Neural cell (in vitro differentiated cells): ENCODE results near the gene SOHLH1. TPM values are rescaled to one million over a fixed set of nuclear protein-coding genes. Genes with fewer than 3 reads are reported as not detected.

Source experiments
- H2AFZ ChIP-seq: fragments of 200-600, 300-800 bp; sonication (generic), shearing (Covaris generic); 2 replicates; pipeline ENCODE4 v1.6.0; 2014; ENCODE audit warnings: low read depth, mild to moderate bottlenecking, antibody characterized with exemption, low read length, moderate library complexity
- H3F3A ChIP-seq: fragments of 200-600 bp; shearing (Covaris generic); 2 replicates; pipeline ENCODE4 v1.6.1; 2016; ENCODE audit warnings: mild to moderate bottlenecking, moderate library complexity, mixed read lengths, antibody characterized with exemption, low read length; ENCODE audit not compliant: insufficient read depth, poor library complexity, severe bottlenecking
- H3K27ac ChIP-seq: fragments of 200-600, 300-800 bp; sonication (generic), shearing (Covaris generic); 2 replicates; pipeline ENCODE4 v1.5.1; 2014; ENCODE audit warnings: mild to moderate bottlenecking, low read length, moderate library complexity
- H3K27me3 ChIP-seq: fragments of 300-800, 200-600 bp; sonication (generic), shearing (Covaris generic); 2 replicates; pipeline ENCODE4 v1.6.0; 2014; ENCODE audit warnings: mild to moderate bottlenecking, low read depth, low read length, moderate library complexity; ENCODE audit not compliant: insufficient read depth
- H3K36me3 ChIP-seq: fragments of 300-800, 200-600 bp; sonication (generic), shearing (Covaris generic); 2 replicates; pipeline ENCODE4 v1.5.1; 2014; ENCODE audit warnings: mild to moderate bottlenecking, antibody characterized with exemption, low read length, moderate library complexity; ENCODE audit not compliant: insufficient read depth
- H3K4me2 ChIP-seq: fragments of 300-800, 200-600 bp; sonication (generic), shearing (Covaris generic); 2 replicates; pipeline ENCODE4 v1.6.0; 2014; ENCODE audit warnings: mild to moderate bottlenecking, low read length
- H3K4me3 ChIP-seq: fragments of 300-800, 200-600 bp; sonication (generic), shearing (Covaris generic); 2 replicates; pipeline ENCODE4 v1.5.1; 2014; ENCODE audit warnings: mild to moderate bottlenecking, low read length, moderate library complexity
- H3K79me2 ChIP-seq: fragments of 200-600 bp; shearing (Covaris generic); replicated peaks from 2 replicates; pipeline ENCODE4 v1.6.0; 2014; ENCODE audit warnings: mild to moderate bottlenecking, low read length, moderate library complexity; ENCODE audit not compliant: insufficient read depth
- H3K9ac ChIP-seq: fragments of 300-800, 200-600 bp; sonication (generic), shearing (Covaris generic); 2 replicates; pipeline ENCODE4 v1.6.1; 2016; ENCODE audit warnings: mild to moderate bottlenecking, low read length, mixed read lengths
- H3K9me2 ChIP-seq: fragments of 200-600 bp; shearing (Covaris generic); 2 replicates; pipeline ENCODE4 v1.6.1; 2016; ENCODE audit warnings: mild to moderate bottlenecking, low read length, mixed read lengths; ENCODE audit not compliant: insufficient read depth
- H3K9me3 ChIP-seq: fragments of 200-600, 300-800 bp; sonication (generic), shearing (Covaris generic); 2 replicates; pipeline ENCODE4 v1.6.1; 2016; ENCODE audit warnings: mild to moderate bottlenecking, mixed run types, low read length, moderate library complexity, mixed read lengths
- H4K20me1 ChIP-seq: fragments of 200-600 bp; shearing (Covaris generic); 2 replicates; pipeline ENCODE4 v1.6.1; 2016; ENCODE audit warnings: mild to moderate bottlenecking, mixed run types; ENCODE audit not compliant: insufficient read depth
- EP300 ChIP-seq: fragments of 450-650 bp; conservative IDR thresholded peaks from 2 replicates; pipeline ENCODE4 v1.6.1; 2014; ENCODE audit warnings: antibody characterized with exemption, mild to moderate bottlenecking, moderate library complexity; ENCODE audit not compliant: poor library complexity, severe bottlenecking
- EZH2 ChIP-seq: fragments of 200-600, 300-800 bp; shearing (Covaris generic), sonication (generic); IDR thresholded peaks from 2 replicates; pipeline ENCODE4 v1.6.1; 2014; ENCODE audit warnings: antibody characterized with exemption, low read length, borderline replicate concordance, mild to moderate bottlenecking; ENCODE audit not compliant: insufficient read depth, poor library complexity, severe bottlenecking
- MXI1 ChIP-seq: fragments of 450-650 bp; conservative IDR thresholded peaks from 2 replicates; pipeline ENCODE4 v1.6.1; 2014; ENCODE audit warnings: antibody characterized with exemption, mild to moderate bottlenecking; ENCODE audit not compliant: poor library complexity, severe bottlenecking
- POLR2AphosphoS5 ChIP-seq: IDR thresholded peaks from 2 replicates; pipeline ENCODE4 v1.6.1; 2012
- RAD21 ChIP-seq: fragments of 450-650 bp; conservative IDR thresholded peaks from 2 replicates; pipeline ENCODE4 v1.6.1; 2014; ENCODE audit warnings: antibody characterized with exemption, mild to moderate bottlenecking, moderate library complexity
- SMC3 ChIP-seq: fragments of 450-650 bp; conservative IDR thresholded peaks from 2 replicates; pipeline ENCODE4 v1.6.1; 2014; ENCODE audit warnings: antibody characterized with exemption, mild to moderate bottlenecking, moderate library complexity; ENCODE audit not compliant: poor library complexity
- TAF1 ChIP-seq: IDR thresholded peaks from 2 replicates; pipeline ENCODE4 v1.6.1; 2012; ENCODE audit warnings: low read depth
- polyA plus RNA-seq: library from polyadenylated mRNA; depleted of rRNA; stranded (reverse); fragments of >200 nt; gene quantifications from 2 replicates; pipeline ENCODE4 v1.2.3, GENCODE V29; 2014
- TF ChIP-seq, protein P1 (sequence below): fragments of 450-650 bp; IDR thresholded peaks from 2 replicates; pipeline ENCODE4 v1.5.1; 2014; ENCODE audit warnings: antibody characterized with exemption, mild to moderate bottlenecking, moderate library complexity; ENCODE audit not compliant: poor library complexity, severe bottlenecking
- TF ChIP-seq, protein P2 (sequence below): IDR thresholded peaks from 2 replicates; pipeline ENCODE4 v1.6.1; 2012; ENCODE audit warnings: borderline replicate concordance

SOHLH1 gene
- polyA plus RNA-seq, 1 donor from 2014 or later, result not detected

- Histone ChIP-seq H3K79me2 (no peaks in the 10 kb centered on the region), H2AFZ (no peak overlapping the region), H3K4me2 (no peak overlapping the region), H4K20me1 (no peaks in the 10 kb centered on the region), H3F3A (no peaks in the 10 kb centered on the region), H3K4me3 (no peak overlapping the region), H3K9me2 (no peaks in the 10 kb centered on the region), H3K9ac (no peak overlapping the region), H3K9me3 (no peaks in the 10 kb centered on the region), H3K36me3 (no peaks in the 10 kb centered on the region), H3K27ac (no peak overlapping the region), H3K27me3 (no peaks in the 10 kb centered on the region)
- TF ChIP-seq POLR2AphosphoS5, result no peak
- TF ChIP-seq MXI1, result no peak
- TF ChIP-seq, protein P1, sequence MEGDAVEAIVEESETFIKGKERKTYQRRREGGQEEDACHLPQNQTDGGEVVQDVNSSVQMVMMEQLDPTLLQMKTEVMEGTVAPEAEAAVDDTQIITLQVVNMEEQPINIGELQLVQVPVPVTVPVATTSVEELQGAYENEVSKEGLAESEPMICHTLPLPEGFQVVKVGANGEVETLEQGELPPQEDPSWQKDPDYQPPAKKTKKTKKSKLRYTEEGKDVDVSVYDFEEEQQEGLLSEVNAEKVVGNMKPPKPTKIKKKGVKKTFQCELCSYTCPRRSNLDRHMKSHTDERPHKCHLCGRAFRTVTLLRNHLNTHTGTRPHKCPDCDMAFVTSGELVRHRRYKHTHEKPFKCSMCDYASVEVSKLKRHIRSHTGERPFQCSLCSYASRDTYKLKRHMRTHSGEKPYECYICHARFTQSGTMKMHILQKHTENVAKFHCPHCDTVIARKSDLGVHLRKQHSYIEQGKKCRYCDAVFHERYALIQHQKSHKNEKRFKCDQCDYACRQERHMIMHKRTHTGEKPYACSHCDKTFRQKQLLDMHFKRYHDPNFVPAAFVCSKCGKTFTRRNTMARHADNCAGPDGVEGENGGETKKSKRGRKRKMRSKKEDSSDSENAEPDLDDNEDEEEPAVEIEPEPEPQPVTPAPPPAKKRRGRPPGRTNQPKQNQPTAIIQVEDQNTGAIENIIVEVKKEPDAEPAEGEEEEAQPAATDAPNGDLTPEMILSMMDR, result no peak
- TF ChIP-seq EZH2, result no peak
- TF ChIP-seq RAD21, result no peak
- no peak for TF ChIP-seq EP300
- TF ChIP-seq, protein P2, sequence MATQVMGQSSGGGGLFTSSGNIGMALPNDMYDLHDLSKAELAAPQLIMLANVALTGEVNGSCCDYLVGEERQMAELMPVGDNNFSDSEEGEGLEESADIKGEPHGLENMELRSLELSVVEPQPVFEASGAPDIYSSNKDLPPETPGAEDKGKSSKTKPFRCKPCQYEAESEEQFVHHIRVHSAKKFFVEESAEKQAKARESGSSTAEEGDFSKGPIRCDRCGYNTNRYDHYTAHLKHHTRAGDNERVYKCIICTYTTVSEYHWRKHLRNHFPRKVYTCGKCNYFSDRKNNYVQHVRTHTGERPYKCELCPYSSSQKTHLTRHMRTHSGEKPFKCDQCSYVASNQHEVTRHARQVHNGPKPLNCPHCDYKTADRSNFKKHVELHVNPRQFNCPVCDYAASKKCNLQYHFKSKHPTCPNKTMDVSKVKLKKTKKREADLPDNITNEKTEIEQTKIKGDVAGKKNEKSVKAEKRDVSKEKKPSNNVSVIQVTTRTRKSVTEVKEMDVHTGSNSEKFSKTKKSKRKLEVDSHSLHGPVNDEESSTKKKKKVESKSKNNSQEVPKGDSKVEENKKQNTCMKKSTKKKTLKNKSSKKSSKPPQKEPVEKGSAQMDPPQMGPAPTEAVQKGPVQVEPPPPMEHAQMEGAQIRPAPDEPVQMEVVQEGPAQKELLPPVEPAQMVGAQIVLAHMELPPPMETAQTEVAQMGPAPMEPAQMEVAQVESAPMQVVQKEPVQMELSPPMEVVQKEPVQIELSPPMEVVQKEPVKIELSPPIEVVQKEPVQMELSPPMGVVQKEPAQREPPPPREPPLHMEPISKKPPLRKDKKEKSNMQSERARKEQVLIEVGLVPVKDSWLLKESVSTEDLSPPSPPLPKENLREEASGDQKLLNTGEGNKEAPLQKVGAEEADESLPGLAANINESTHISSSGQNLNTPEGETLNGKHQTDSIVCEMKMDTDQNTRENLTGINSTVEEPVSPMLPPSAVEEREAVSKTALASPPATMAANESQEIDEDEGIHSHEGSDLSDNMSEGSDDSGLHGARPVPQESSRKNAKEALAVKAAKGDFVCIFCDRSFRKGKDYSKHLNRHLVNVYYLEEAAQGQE, result no peak
- no peak for TF ChIP-seq SMC3
- no peak for TF ChIP-seq TAF1
These were observed 4.9 kb downstream of the SOHLH1 start for GRCh38 chr9:135694414-135694813.

GRCh38 chr9:135693771-135694170 lies 5.5 kb downstream of the SOHLH1 start:
- Histone ChIP-seq H3K36me3 (no peaks in the 10 kb centered on the region), H2AFZ (no peak overlapping the region), H3K79me2 (no peaks in the 10 kb centered on the region), H3F3A (no peaks in the 10 kb centered on the region), H4K20me1 (no peaks in the 10 kb centered on the region), H3K4me2 (no peak overlapping the region), H3K27ac (no peak overlapping the region), H3K9me3 (no peaks in the 10 kb centered on the region), H3K4me3 (no peak overlapping the region), H3K27me3 (no peaks in the 10 kb centered on the region), H3K9me2 (no peaks in the 10 kb centered on the region), H3K9ac (no peak overlapping the region)
- TF ChIP-seq, protein P2, result no peak
- TF ChIP-seq TAF1, result no peak
- TF ChIP-seq MXI1, result no peak
- no peak for TF ChIP-seq RAD21
- TF ChIP-seq EP300, result no peak
- no peak for TF ChIP-seq POLR2AphosphoS5
- TF ChIP-seq EZH2, result no peak
- TF ChIP-seq SMC3, result no peak
- TF ChIP-seq, protein P1, result no peak
